RWPE1 (cell line): ENCODE data around the gene UGT2B10.
"Not testable (repeated sequence)": the region's sequence is repeated elsewhere in the genome, so short reads cannot be mapped to it uniquely, and the experiment has no call there.

Experiments
- CTCF ChIA-PET: fragments of 350-600 bp; sonication (Branson Sonifier 250); formaldehyde crosslinking; extraction: SDS; loops from one replicate; lab custom pipeline; 2021; lab: Yijun Ruan, JAX
- POLR2A ChIA-PET: fragments of 400-600 bp; formaldehyde crosslinking; extraction: SDS; loops from one replicate; lab custom pipeline; 2020; ENCODE audit warnings: antibody characterized with exemption; ENCODE audit not compliant: low non-redundant PET; lab: Yijun Ruan, JAX
- DNase-seq: peaks from one replicate; pipeline ENCODE4 v3.0.0; 2012; ENCODE audit warnings: low spot score
- H3K27ac ChIP-seq: fragments of 450-650 bp; 2 replicates; pipeline ENCODE4 v1.5.1; 2017
- TF ChIP-seq, protein P1 (sequence below): fragments of 450-650 bp; conservative IDR thresholded peaks from 2 replicates; pipeline ENCODE4 v1.5.1; 2017; ENCODE audit warnings: low read depth, mild to moderate bottlenecking

UGT2B10 gene

DNA sequence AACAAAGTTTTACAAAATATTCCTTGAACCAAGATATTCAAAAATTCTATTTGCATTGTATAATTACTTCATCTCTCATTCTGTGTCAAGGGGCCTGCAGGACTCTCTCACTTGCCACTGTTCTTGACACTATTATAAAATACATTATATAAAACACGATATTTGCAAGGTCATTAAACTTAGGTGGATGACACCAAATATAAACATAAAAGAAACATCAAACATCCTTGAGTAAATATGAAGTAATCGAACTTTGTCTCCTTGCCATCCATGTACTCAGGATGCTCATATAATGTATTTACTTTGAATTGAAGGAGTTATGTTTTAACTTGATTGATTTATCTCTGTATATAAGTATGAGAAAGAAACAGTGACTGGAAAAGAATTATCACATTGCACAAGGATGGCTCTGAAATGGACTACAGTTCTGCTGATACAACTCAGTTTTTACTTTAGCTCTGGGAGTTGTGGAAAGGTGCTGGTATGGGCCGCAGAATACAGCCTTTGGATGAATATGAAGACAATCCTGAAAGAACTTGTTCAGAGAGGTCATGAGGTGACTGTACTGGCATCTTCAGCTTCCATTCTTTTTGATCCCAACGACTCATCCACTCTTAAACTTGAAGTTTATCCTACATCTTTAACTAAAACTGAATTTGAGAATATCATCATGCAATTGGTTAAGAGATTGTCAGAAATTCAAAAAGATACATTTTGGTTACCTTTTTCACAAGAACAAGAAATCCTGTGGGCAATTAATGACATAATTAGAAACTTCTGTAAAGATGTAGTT, at the start of gene UGT2B10:
UGT2B10 (plus strand) TSS at position 378 of the 793 bp plus-strand sequence; CDS start at position 404, 26 bp downstream.
- CTCF ChIA-PET, POLR2A ChIA-PET, H3K27ac ChIP-seq, DNase-seq: not testable (repeated sequence)

DNA sequence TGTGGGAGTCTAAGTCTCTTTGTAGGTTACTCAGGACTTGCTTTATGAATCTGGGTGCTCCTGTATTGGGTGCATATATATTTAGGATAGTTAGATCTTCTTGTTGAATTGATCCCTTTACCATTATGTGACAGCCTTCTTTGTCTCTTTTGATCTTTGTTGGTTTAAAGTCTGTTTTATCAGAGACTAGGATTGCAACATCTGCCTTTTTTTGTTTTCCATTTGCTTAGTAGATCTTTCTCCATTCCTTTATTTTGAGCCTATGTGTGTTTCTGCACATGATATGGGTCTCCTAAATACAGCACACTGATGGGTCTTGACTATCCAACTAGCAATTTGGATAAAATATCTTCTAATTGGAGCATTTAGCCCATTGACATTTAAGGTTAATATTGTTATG, 44.0 kb upstream of the UGT2B10 start:
- H3K27ac ChIP-seq, CTCF ChIA-PET, POLR2A ChIA-PET, DNase-seq: not testable (repeated sequence)

DNA sequence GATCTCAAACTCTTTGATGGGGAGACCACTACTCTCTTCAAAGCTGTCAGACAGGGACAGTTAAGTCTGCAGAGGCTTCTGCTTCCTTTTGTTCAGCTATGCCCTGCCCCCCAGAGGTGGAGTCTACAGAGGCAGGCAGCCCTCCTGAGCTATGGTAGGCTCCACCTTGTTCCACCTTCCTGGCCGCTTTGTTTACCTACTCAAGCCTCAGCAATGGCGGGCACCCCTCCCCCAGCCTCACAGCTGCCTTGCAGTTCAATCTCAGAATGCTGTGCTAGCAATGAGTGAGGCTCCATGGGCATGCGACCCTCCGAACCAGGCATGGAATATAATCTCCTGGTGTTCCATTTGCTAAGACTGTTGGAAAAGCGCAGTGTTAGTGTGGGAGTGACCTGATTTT, 42.1 kb upstream of the UGT2B10 start:
- ChIA-PET POLR2A (no interaction called here), CTCF (no interaction called here)
- DNase-seq = no peak
- H3K27ac ChIP-seq = no peak overlapping the region
- TF ChIP-seq, protein P1, sequence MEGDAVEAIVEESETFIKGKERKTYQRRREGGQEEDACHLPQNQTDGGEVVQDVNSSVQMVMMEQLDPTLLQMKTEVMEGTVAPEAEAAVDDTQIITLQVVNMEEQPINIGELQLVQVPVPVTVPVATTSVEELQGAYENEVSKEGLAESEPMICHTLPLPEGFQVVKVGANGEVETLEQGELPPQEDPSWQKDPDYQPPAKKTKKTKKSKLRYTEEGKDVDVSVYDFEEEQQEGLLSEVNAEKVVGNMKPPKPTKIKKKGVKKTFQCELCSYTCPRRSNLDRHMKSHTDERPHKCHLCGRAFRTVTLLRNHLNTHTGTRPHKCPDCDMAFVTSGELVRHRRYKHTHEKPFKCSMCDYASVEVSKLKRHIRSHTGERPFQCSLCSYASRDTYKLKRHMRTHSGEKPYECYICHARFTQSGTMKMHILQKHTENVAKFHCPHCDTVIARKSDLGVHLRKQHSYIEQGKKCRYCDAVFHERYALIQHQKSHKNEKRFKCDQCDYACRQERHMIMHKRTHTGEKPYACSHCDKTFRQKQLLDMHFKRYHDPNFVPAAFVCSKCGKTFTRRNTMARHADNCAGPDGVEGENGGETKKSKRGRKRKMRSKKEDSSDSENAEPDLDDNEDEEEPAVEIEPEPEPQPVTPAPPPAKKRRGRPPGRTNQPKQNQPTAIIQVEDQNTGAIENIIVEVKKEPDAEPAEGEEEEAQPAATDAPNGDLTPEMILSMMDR = no peak

DNA sequence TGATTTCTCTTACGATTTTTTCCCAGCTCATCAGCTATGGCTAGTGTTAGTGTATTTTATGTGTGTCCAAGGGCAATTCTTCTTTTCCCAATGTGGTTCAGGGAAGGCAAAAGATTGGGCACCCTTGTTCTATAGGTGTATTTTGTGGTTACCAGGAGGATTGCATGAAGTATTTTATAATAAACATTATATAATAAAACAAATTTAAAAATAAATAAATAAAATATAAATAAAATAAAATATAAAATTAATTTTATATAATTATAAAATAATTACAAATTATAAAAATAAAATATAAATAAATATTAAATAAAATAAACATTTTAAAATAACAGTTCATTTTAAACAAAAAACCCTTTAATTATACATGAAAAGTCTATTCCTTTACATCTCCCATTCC, 35.6 kb upstream of the UGT2B10 start:
- TF ChIP-seq, protein P1 = no peak
- ChIA-PET CTCF (no interaction called here), POLR2A (no interaction called here)
- no peak overlapping the region for H3K27ac ChIP-seq
- no peak for DNase-seq

DNA sequence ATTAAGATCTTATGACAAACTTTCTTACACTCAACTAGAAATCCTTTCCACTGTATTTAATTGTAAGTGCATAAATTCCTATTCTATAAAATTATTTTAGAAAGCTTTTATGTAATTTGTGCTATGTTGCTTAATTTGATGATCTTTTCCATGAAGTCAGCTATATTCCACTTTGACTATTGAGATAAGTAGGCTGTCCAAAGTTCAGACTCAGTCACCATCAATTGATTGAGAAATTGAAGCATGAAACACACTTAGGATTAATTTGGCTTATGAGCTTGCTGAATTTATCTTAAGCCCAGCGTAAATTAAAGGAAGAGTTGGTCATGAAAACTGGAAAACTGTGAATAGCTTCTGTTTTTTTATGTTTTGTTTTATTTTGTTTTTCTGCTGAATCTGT, 18.7 kb upstream of the UGT2B10 start:
- no peak for DNase-seq
- CTCF ChIA-PET = interaction anchor here (0.8 kb wide), 1 partner anchor 235 kb away, joined by 3 read pairs; no protein-coding TSS in a partner anchor
- H3K27ac ChIP-seq = no peak overlapping the region
- TF ChIP-seq, protein P1 = no peak
- POLR2A ChIA-PET = no interaction called here

DNA sequence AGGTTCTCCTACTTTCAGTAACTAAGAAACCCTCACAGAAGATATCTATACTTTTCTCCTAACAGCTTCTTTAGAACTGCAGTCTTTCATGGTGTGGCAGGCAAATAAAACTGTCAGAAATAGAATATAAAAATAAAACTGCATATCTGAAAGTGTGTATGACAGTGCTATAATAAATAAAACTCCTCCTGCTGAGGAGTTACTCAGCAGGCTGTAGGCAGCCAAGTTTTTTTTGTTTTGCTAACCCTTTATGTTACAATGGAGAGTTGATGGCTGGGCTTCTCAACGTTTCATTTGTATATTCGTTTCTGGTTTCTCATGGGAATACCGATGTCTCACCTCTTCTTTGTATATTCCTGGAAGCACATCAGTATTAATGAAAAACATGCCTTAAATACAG, 18.2 kb upstream of the UGT2B10 start:
- DNase-seq = no peak
- ChIA-PET CTCF (no interaction called here), POLR2A (no interaction called here)
- no peak overlapping the region for H3K27ac ChIP-seq
- TF ChIP-seq, protein P1 = no peak

DNA sequence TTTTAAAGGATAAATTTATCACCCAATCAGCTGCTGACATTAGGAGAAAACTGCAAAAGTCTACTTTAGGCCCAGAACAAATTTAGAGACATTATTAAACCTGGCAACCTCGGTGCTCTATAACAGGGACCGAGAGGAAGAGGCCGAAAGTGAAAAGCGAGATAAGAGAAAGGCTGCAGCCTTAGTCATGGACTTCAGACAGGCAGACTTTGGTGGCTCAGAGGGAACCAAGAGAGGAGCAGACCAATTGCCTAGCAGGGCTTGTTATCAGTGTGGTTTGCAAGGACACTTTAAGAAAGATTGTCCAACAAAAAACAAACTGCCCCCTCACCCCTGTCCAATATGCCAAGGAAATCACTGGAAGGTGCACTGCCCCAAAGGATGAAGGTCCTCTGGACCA, 12.8 kb upstream of the UGT2B10 start:
- TF ChIP-seq, protein P1 = no peak
- no peak for DNase-seq
- POLR2A ChIA-PET = no interaction called here
- H3K27ac ChIP-seq = no peak overlapping the region
- CTCF ChIA-PET = no interaction called here
